SK-N-SH treated with all-trans-retinoic acid at 6 μM for 48 hours (cell line): ENCODE measurements around the gene GEMIN7.

Source experiments
- ARNTL ChIP-seq: fragments of 450-650 bp; formaldehyde crosslinking; IDR thresholded peaks from 2 replicates; pipeline ENCODE4 v1.5.0; 2020; ENCODE audit warnings: low read depth, mild to moderate bottlenecking, moderate library complexity, borderline replicate concordance
- CREB5 ChIP-seq: fragments of 250-450 bp; sonication (Bioruptor Pico); IDR thresholded peaks from 2 replicates; pipeline ENCODE4 v1.5.1; 2020; ENCODE audit warnings: low read depth, mild to moderate bottlenecking, moderate library complexity
- ESRRG ChIP-seq: fragments of 250-450 bp; sonication (Bioruptor Pico); IDR thresholded peaks from 2 replicates; pipeline ENCODE4 v1.6.1; 2021; ENCODE audit warnings: mild to moderate bottlenecking
- GLIS3 ChIP-seq: fragments of 250-450 bp; sonication (Bioruptor Pico); IDR thresholded peaks from 2 replicates; pipeline ENCODE4 v1.5.0; 2020; ENCODE audit warnings: mild to moderate bottlenecking, moderate library complexity
- ISL1 ChIP-seq: fragments of 250-450 bp; sonication (Bioruptor Pico); IDR thresholded peaks from 2 replicates; pipeline ENCODE4 v2.1.2; 2022; ENCODE audit warnings: mild to moderate bottlenecking, moderate library complexity
- OSR1 ChIP-seq: fragments of 250-450 bp; sonication (Bioruptor Pico); IDR thresholded peaks from 2 replicates; pipeline ENCODE4 v1.8.0; 2022; ENCODE audit warnings: moderate library complexity, mild to moderate bottlenecking, inconsistent platforms
- PPARA ChIP-seq: fragments of 250-450 bp; sonication (Bioruptor Pico); IDR thresholded peaks from 2 replicates; pipeline ENCODE4 v1.5.0; 2020; ENCODE audit warnings: mild to moderate bottlenecking, borderline replicate concordance
- RARB ChIP-seq: fragments of 250-450 bp; sonication (Bioruptor Pico); IDR thresholded peaks from 2 replicates; pipeline ENCODE4 v1.8.0; 2021; ENCODE audit warnings: mild to moderate bottlenecking, moderate library complexity
- TCF4 ChIP-seq: fragments of 250-450 bp; sonication (Bioruptor Pico); IDR thresholded peaks from 2 replicates; pipeline ENCODE4 v1.8.0; 2021; ENCODE audit warnings: mild to moderate bottlenecking, moderate library complexity, borderline replicate concordance
- TOX ChIP-seq: fragments of 250-450 bp; sonication (Bioruptor Pico); IDR thresholded peaks from 2 replicates; pipeline ENCODE4 v1.8.0; 2021; ENCODE audit warnings: mild to moderate bottlenecking, moderate library complexity, borderline replicate concordance
- ZFP3 ChIP-seq: fragments of 250-450 bp; sonication (Bioruptor Pico); IDR thresholded peaks from 2 replicates; pipeline ENCODE4 v1.5.0; 2020; ENCODE audit warnings: mild to moderate bottlenecking, moderate library complexity
- ZFP30 ChIP-seq: fragments of 450-650 bp; formaldehyde crosslinking; IDR thresholded peaks from 2 replicates; pipeline ENCODE4 v1.5.0; 2022; ENCODE audit warnings: mild to moderate bottlenecking, moderate library complexity
- ZNF70 ChIP-seq: fragments of 450-650 bp; formaldehyde crosslinking; IDR thresholded peaks from 2 replicates; pipeline ENCODE4 v1.5.0; 2020; ENCODE audit warnings: mild to moderate bottlenecking, moderate library complexity
- TF ChIP-seq, protein P1 (sequence below): fragments of 250-450 bp; sonication (Bioruptor Pico); IDR thresholded peaks from 2 replicates; pipeline ENCODE4 v1.5.1; 2021; ENCODE audit warnings: mild to moderate bottlenecking, moderate library complexity

DNA sequence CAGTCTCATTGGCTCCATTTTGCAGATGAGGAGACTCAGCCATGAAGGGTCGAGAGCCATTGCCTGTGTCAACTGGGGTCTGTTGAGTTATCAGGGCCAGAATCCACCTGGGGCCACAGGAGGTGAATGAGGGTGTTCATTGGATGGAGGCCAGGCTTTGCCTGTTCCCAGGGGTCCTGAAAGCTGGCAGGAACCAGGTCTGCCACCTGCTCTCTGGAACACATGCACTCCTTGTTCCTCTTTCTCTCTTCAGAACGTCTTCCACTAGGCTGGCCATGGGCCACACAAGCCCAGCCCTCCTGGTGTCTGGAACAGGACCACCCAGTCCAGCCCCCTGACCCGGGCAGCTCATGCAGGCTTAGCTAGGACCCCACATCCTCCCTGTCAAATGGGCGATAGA is 35.1 kb downstream of the GEMIN7 start:
- TF ChIP-seq OSR1 (CRISPR knock-in tag): no peak
- no peak for TF ChIP-seq ZFP30
- no peak for TF ChIP-seq RARB (CRISPR knock-in tag)
- TF ChIP-seq ZFP3 (CRISPR knock-in tag): no peak
- no peak for TF ChIP-seq ISL1
- TF ChIP-seq TCF4: no peak
- TF ChIP-seq ARNTL: no peak
- no peak for TF ChIP-seq PPARA (CRISPR knock-in tag)
- TF ChIP-seq, protein P1, sequence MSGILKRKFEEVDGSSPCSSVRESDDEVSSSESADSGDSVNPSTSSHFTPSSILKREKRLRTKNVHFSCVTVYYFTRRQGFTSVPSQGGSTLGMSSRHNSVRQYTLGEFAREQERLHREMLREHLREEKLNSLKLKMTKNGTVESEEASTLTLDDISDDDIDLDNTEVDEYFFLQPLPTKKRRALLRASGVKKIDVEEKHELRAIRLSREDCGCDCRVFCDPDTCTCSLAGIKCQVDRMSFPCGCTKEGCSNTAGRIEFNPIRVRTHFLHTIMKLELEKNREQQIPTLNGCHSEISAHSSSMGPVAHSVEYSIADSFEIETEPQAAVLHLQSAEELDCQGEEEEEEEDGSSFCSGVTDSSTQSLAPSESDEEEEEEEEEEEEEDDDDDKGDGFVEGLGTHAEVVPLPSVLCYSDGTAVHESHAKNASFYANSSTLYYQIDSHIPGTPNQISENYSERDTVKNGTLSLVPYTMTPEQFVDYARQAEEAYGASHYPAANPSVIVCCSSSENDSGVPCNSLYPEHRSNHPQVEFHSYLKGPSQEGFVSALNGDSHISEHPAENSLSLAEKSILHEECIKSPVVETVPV (CRISPR knock-in tag): no peak
- TF ChIP-seq ESRRG (CRISPR knock-in tag): no peak
- TF ChIP-seq GLIS3 (CRISPR knock-in tag): no peak
- no peak for TF ChIP-seq ZNF70
- no peak for TF ChIP-seq TOX (CRISPR knock-in tag)
- TF ChIP-seq CREB5 (CRISPR knock-in tag): no peak
